HG03439 (cell line): ENCODE results near the gene RNU6-9.

Source experiments
- ATAC-seq: cut with Tn5 transposase; IDR thresholded peaks from one replicate; pipeline ENCODE4 v1.9.1; 2021; ENCODE audit warnings: mild to moderate bottlenecking, moderate library complexity; ENCODE audit not compliant: unreplicated experiment

The RNU6-9 gene

GRCh38 chr19:916645-917322 is 23.5 kb downstream of the RNU6-9 start:
- no peak for ATAC-seq

- ATAC-seq, result no peak
Measured at GRCh38 chr19:917323-918151, 24.3 kb downstream of the RNU6-9 start, which contains the start of gene KISS1R. TSS of gene KISS1R (plus strand) at chr19:917333. CDS start at chr19:917503, 170 bp downstream.

- ATAC-seq, result no peak
Measured at GRCh38 chr19:918152-918437, 24.8 kb downstream of the RNU6-9 start.

- no peak for ATAC-seq
Measured at GRCh38 chr19:918481-919198, 25.4 kb downstream of the RNU6-9 start.

- ATAC-seq, result no peak
Measured at GRCh38 chr19:919199-920050, 26.1 kb downstream of the RNU6-9 start.

- no peak for ATAC-seq
Measured at GRCh38 chr19:920051-920864, 27.0 kb downstream of the RNU6-9 start.

GRCh38 chr19:924553-925086 is 31.3 kb downstream of the RNU6-9 start:
- ATAC-seq, result no peak

- peak; percentile 49 for ATAC-seq
Measured at GRCh38 chr19:925087-925525, 31.8 kb downstream of the RNU6-9 start.

- ATAC-seq, result peak; percentile 49
Measured at GRCh38 chr19:925526-926322, 32.4 kb downstream of the RNU6-9 start, which contains the start of gene ARID3A. TSS of gene ARID3A (plus strand) at chr19:926035. CDS start at chr19:929529, 3,494 bp downstream.

- no peak for ATAC-seq
Measured at GRCh38 chr19:926323-926588, 33.0 kb downstream of the RNU6-9 start.

GRCh38 chr19:926589-927350 is 33.5 kb downstream of the RNU6-9 start:
- no peak for ATAC-seq

GRCh38 chr19:927351-927779 is 34.1 kb downstream of the RNU6-9 start:
- no peak for ATAC-seq

GRCh38 chr19:927780-928401 is 34.6 kb downstream of the RNU6-9 start:
- no peak for ATAC-seq

- ATAC-seq, result no peak
Measured at GRCh38 chr19:928471-929202, 35.4 kb downstream of the RNU6-9 start.

- no peak for ATAC-seq
Measured at GRCh38 chr19:929203-929890, 36.1 kb downstream of the RNU6-9 start.

- ATAC-seq, result no peak
Measured at GRCh38 chr19:929891-930258, 36.6 kb downstream of the RNU6-9 start.
